Left lung (tissue), 10 donors: ENCODE data around the gene GBGT1. TPM values are rescaled to one million over a fixed set of nuclear protein-coding genes. Genes with fewer than 3 reads are reported as not detected.

ENCODE experiments used
- ATAC-seq: fragments of 200-7000 bp; cut with Tn5 transposase; one replicate; pipeline ENCODE4 v1.9.1; 2020; ENCODE audit warnings: moderate library complexity
- DNase-seq, 4 donors: peaks; one replicate each; pipeline ENCODE4 v3.0.0-alpha.2; 2013 to 2020
- H3K27ac ChIP-seq, 2 donors: fragments of 200-600 bp; sonication (generic) in 1 of 2; one replicate each; pipeline versions ENCODE4 v1.5.0 to v1.8.0; 2020 to 2021
- H3K27me3 ChIP-seq, 2 donors: fragments of 200-600 bp; sonication (generic) in 1 of 2; one replicate each; pipeline versions ENCODE4 v1.5.0 to v1.8.0; 2020 to 2021
- H3K36me3 ChIP-seq, 2 donors: fragments of 200-600 bp; sonication (generic) in 1 of 2; one replicate each; pipeline versions ENCODE4 v1.5.0 to v1.8.0; 2020 to 2021
- H3K4me1 ChIP-seq, 2 donors: fragments of 200-600 bp; one replicate each; pipeline ENCODE4 v1.8.0; 2021
- H3K4me3 ChIP-seq, 2 donors: fragments of 200-600 bp; sonication (generic) in 1 of 2; one replicate each; pipeline versions ENCODE4 v1.5.0 to v1.8.0; 2020 to 2021; ENCODE audit warnings: mild to moderate bottlenecking in 1 of 2
- H3K9me3 ChIP-seq, 2 donors: fragments of 200-600 bp; sonication (generic) in 1 of 2; one replicate each; pipeline versions ENCODE4 v1.5.0 to v1.8.0; 2020 to 2021
- CTCF ChIP-seq, 2 donors: fragments of 200-600 bp; sonication (generic) in 1 of 2; IDR thresholded peaks; one replicate each; pipeline versions ENCODE4 v1.5.0 to v1.8.0; 2021; ENCODE audit warnings: antibody characterized with exemption in 2 of 2
- intact Hi-C, 2 donors: fragments of 100-400 bp; cut with DNase I; formaldehyde crosslinking; loops; one replicate each; pipeline versions ENCODE4 v1.11.2 to v1.14.2; 2022
- polyA plus RNA-seq, 6 donors: library from polyadenylated mRNA; unstranded; fragments of 120-200 nt; gene quantifications; one replicate each; pipeline ENCODE4 v1.2.1, GENCODE V29; 2013; ENCODE audit not compliant: insufficient read length in 6 of 6
- total RNA-seq, 2 donors: library from RNA; stranded (reverse); fragmentation: NEBNext Ultra II Directional; extraction: Animal tissue kit (Norgen Biotek cat#: 25700); gene quantifications; one replicate each; pipeline ENCODE4 v1.2.1, GENCODE V29; 2021
- donor health status: DM: no; HTN: yes; CAD: no.
- donor health status: DM: no; HTN: no; CAD: no.

GBGT1 gene
- total and polyA plus RNA-seq, 8 donors, result 2.7 to 45.1 (median 4.9) TPM

- no peak for ATAC-seq
- intact Hi-C loops, result loop anchor here in 1 of 2 donors (5.0 to 10.0 kb wide), 2 partner anchors 137 to 295 kb away; no protein-coding TSS in a partner anchor
- TF ChIP-seq CTCF (IDR thresholded peaks at IDR 0.05), result no peak
- no peaks in the 10 kb centered on the region for H3K36me3 ChIP-seq
- no peaks in the 10 kb centered on the region for H3K9me3 ChIP-seq
- H3K27ac ChIP-seq, result no peak overlapping the region
- DNase-seq, result no peak
- no peak overlapping the region for H3K4me3 ChIP-seq
- peaks cover 0 to 40% of the 10 kb centered on the region in 2 donors for H3K27me3 ChIP-seq
- peaks cover 0 to 3% of the 10 kb centered on the region in 2 donors for H3K4me1 ChIP-seq
These were observed 26.1 kb upstream of the GBGT1 start for GRCh38 chr9:133189826-133190225.

- no peak for DNase-seq
- H3K4me3 ChIP-seq, result no peak overlapping the region
- no peaks in the 10 kb centered on the region for H3K36me3 ChIP-seq
- peaks cover 0 to 5% of the 10 kb centered on the region in 2 donors for H3K4me1 ChIP-seq
- no peaks in the 10 kb centered on the region for H3K9me3 ChIP-seq
- ATAC-seq, result no peak
- no peak overlapping the region for H3K27ac ChIP-seq
- intact Hi-C loops, result loop anchor here in 1 of 2 donors (5.0 to 10.0 kb wide), 2 partner anchors 138 to 296 kb away; no protein-coding TSS in a partner anchor
- TF ChIP-seq CTCF (IDR thresholded peaks at IDR 0.05), result no peak
- H3K27me3 ChIP-seq, result peaks cover 0 to 39% of the 10 kb centered on the region in 2 donors
These were observed 25.1 kb upstream of the GBGT1 start for GRCh38 chr9:133188843-133189180.

- no peak for TF ChIP-seq CTCF (IDR thresholded peaks at IDR 0.05)
- Histone ChIP-seq H3K27me3 (peaks cover 0 to 42% of the 10 kb centered on the region in 2 donors), H3K4me3 (no peak overlapping the region), H3K27ac (no peak overlapping the region), H3K4me1 (peaks cover 0 to 5% of the 10 kb centered on the region in 2 donors), H3K36me3 (no peaks in the 10 kb centered on the region), H3K9me3 (no peaks in the 10 kb centered on the region)
- DNase-seq, result peak in 1 of 4 donors; percentile 39
- intact Hi-C loops, result loop anchor here in 1 of 2 donors (5.0 to 10.0 kb wide), 2 partner anchors 139 to 297 kb away; no protein-coding TSS in a partner anchor
- no peak for ATAC-seq
These were observed 24.5 kb upstream of the GBGT1 start for GRCh38 chr9:133188006-133188842.

- no peak for ATAC-seq
- intact Hi-C loops, result loop anchor here in 1 of 2 donors (5.0 to 10.0 kb wide), 2 partner anchors 140 to 297 kb away; no protein-coding TSS in a partner anchor
- TF ChIP-seq CTCF (IDR thresholded peaks at IDR 0.05), result no peak
These were observed 23.9 kb upstream of the GBGT1 start for GRCh38 chr9:133187561-133188005.

GRCh38 chr9:133186736-133187135 is 23.0 kb upstream of the GBGT1 start:
- Histone ChIP-seq H3K36me3 (no peaks in the 10 kb centered on the region), H3K4me1 (peaks cover 0 to 5% of the 10 kb centered on the region in 2 donors), H3K27me3 (peaks cover 0 to 50% of the 10 kb centered on the region in 2 donors), H3K9me3 (no peaks in the 10 kb centered on the region), H3K27ac (no peak overlapping the region), H3K4me3 (no peak overlapping the region)
- no peak for ATAC-seq
- intact Hi-C loops, result loop anchor here in 1 of 2 donors (5.0 to 10.0 kb wide), 2 partner anchors 141 to 298 kb away; no protein-coding TSS in a partner anchor
- no peak for TF ChIP-seq CTCF (IDR thresholded peaks at IDR 0.05)
- DNase-seq, result no peak

More at GRCh38 chr9:133187561-133188005, 23.9 kb upstream of the GBGT1 start:
- peaks cover 0 to 5% of the 10 kb centered on the region in 2 donors for H3K4me1 ChIP-seq
- no peak overlapping the region for H3K4me3 ChIP-seq
- no peak overlapping the region for H3K27ac ChIP-seq
- no peaks in the 10 kb centered on the region for H3K9me3 ChIP-seq
- H3K27me3 ChIP-seq, result peaks cover 0 to 43% of the 10 kb centered on the region in 2 donors
- H3K36me3 ChIP-seq, result no peaks in the 10 kb centered on the region
- no peak for DNase-seq
